Keratinocyte (primary cell): ENCODE results near the gene PARN. TPM values are rescaled to one million over a fixed set of nuclear protein-coding genes. Genes with fewer than 3 reads are reported as not detected.
"Not testable (repeated sequence)": the region's sequence is repeated elsewhere in the genome, so short reads cannot be mapped to it uniquely, and the experiment has no call there.

Experiments used
- DNase-seq: peaks from one replicate; pipeline ENCODE4 v3.0.0-alpha.2; 2011; ENCODE audit warnings: low read depth, missing footprints, low spot score
- FAIRE-seq: peaks from 2 replicates; lab custom pipeline; 2011; peaks lifted over from hg19 to GRCh38; lab: Jason Lieb, UNC
- H2AFZ ChIP-seq: 2 replicates; pipeline ENCODE4 v1.6.0; 2012; ENCODE audit warnings: low read length, control low read depth, inconsistent platforms; ENCODE audit not compliant: control insufficient read depth
- H3K27ac ChIP-seq: 2 replicates; pipeline ENCODE4 v1.5.1; 2011; ENCODE audit warnings: low read length; ENCODE audit not compliant: control insufficient read depth, insufficient read depth
- H3K27me3 ChIP-seq: 3 replicates; pipeline ENCODE4 v1.6.0; 2011; ENCODE audit warnings: low read length; ENCODE audit not compliant: control insufficient read depth, insufficient read depth; ENCODE audit errors: extremely low read depth
- H3K36me3 ChIP-seq, 2 experiments: 2 replicates in 1 of 2; 3 replicates in 1 of 2; pipeline ENCODE4 v1.5.1; 2011; ENCODE audit warnings: low read length in 2 of 2, mild to moderate bottlenecking in 1 of 2; ENCODE audit not compliant: control insufficient read depth in 2 of 2, insufficient read depth in 2 of 2; ENCODE audit errors: extremely low read depth in 1 of 2
- H3K4me1 ChIP-seq: 3 replicates; pipeline ENCODE4 v1.5.1; 2011; ENCODE audit warnings: low read length; ENCODE audit not compliant: control insufficient read depth, insufficient read depth; ENCODE audit errors: extremely low read depth
- H3K4me2 ChIP-seq: 3 replicates; pipeline ENCODE4 v1.6.0; 2011; ENCODE audit warnings: low read depth, low read length; ENCODE audit not compliant: control insufficient read depth, insufficient read depth; ENCODE audit errors: extremely low read depth
- H3K4me3 ChIP-seq, 3 experiments: fragments of 200-600 bp in 1 of 3; sonication (generic) in 1 of 3; 2 replicates in 2 of 3; 3 replicates in 1 of 3; pipeline ENCODE4 v1.5.1; 2011 to 2016; ENCODE audit warnings: low read length in 3 of 3, mild to moderate bottlenecking in 3 of 3, control low read depth in 2 of 3, inconsistent platforms in 1 of 3, low read depth in 1 of 3, mixed read lengths in 1 of 3, mixed run types in 1 of 3, moderate library complexity in 1 of 3; ENCODE audit not compliant: control insufficient read depth in 2 of 3, insufficient read depth in 2 of 3; ENCODE audit errors: extremely low read depth in 1 of 3
- H3K79me2 ChIP-seq: 2 replicates; pipeline ENCODE4 v1.6.0; 2012; ENCODE audit warnings: low read length; ENCODE audit not compliant: control insufficient read depth, insufficient read depth
- H3K9ac ChIP-seq: 3 replicates; pipeline ENCODE4 v1.6.0; 2011; ENCODE audit warnings: low read length; ENCODE audit not compliant: control insufficient read depth, insufficient read depth; ENCODE audit errors: extremely low read depth
- H3K9me1 ChIP-seq: 3 replicates; pipeline ENCODE4 v1.6.0; 2011; ENCODE audit warnings: low read length; ENCODE audit not compliant: control insufficient read depth, insufficient read depth; ENCODE audit errors: extremely low read depth
- H3K9me3 ChIP-seq: 2 replicates; pipeline ENCODE4 v1.5.1; 2012; ENCODE audit warnings: low read depth, low read length; ENCODE audit not compliant: control insufficient read depth
- H4K20me1 ChIP-seq: 3 replicates; pipeline ENCODE4 v1.6.0; 2011; ENCODE audit warnings: low read length; ENCODE audit not compliant: control insufficient read depth, insufficient read depth; ENCODE audit errors: extremely low read depth
- CTCF ChIP-seq, 3 experiments: IDR thresholded peaks in 1 of 3; conservative IDR thresholded peaks in 1 of 3; optimal IDR thresholded peaks in 1 of 3; 2 replicates in 2 of 3; 3 replicates in 1 of 3; pipeline versions ENCODE3 to v1.5.1; 2011; ENCODE audit warnings: low read length in 3 of 3, mild to moderate bottlenecking in 3 of 3, moderate library complexity in 2 of 3, control low read depth in 1 of 3, inconsistent platforms in 1 of 3; ENCODE audit not compliant: insufficient read depth in 2 of 3; ENCODE audit errors: extremely low read depth in 1 of 3
- EZH2 ChIP-seq: IDR thresholded peaks from one replicate; pipeline ENCODE4 v1.6.1; 2012; ENCODE audit warnings: inconsistent platforms, mild to moderate bottlenecking, low read length, moderate library complexity
- dilution Hi-C: fragments of 300-500 bp; cut with MboI; formaldehyde crosslinking; loops from one replicate; pipeline ENCODE4 v1.7.0; 2020; ENCODE audit warnings: low sequenced_read_pairs; ENCODE audit not compliant: extremely low pct_ligation_motif_present
- polyA plus RNA-seq, 5 experiments: library from polyadenylated mRNA; depleted of rRNA in 3 of 5; stranded (reverse) in 3 of 5; stranded (forward) in 1 of 5; unstranded in 1 of 5; fragments of >200 nt; gene quantifications; 1 replicate in 1 of 5; 2 replicates in 3 of 5; 3 replicates in 1 of 5; pipeline versions ENCODE4 v1.2.1 to v1.2.3, GENCODE V29; 2011 to 2012; ENCODE audit warnings: missing spikeins in 2 of 5, low read depth in 1 of 5, low replicate concordance in 1 of 5

PARN gene
- polyA plus RNA-seq, 1 donor (not counting 4 experiments of a cell fraction or from before 2014, with no cell fraction given), result 40.8 TPM

- FAIRE-seq (peak; percentile 83), DNase-seq (no peak)
- Histone ChIP-seq H3K9ac (peak overlapping the region; percentile 71), H3K4me2 (peak overlapping the region; percentile 65), H3K4me3 (peak overlapping the region in 2 of 3 experiments; percentile 13 to 45), H4K20me1 (no peaks in the 10 kb centered on the region), H3K27ac (peak overlapping the region; percentile 62), H3K9me1 (no peaks in the 10 kb centered on the region), H3K36me3 (no peaks in the 10 kb centered on the region), H3K4me1 (peaks cover 26% of the 10 kb centered on the region), H3K27me3 (no peaks in the 10 kb centered on the region), H2AFZ (peak overlapping the region; percentile 20), H3K79me2 (no peaks in the 10 kb centered on the region), H3K9me3 (no peaks in the 10 kb centered on the region)
- dilution Hi-C loops, result no loop called here
- TF ChIP-seq CTCF (optimal IDR thresholded peaks at IDR 0.05 in 1 of 3, IDR thresholded peaks at IDR 0.05 in 1 of 3, conservative IDR thresholded peaks at IDR 0.05 in 1 of 3; ENCODE audit: extremely low read depth in 1 of 3, insufficient read depth in 2 of 3, low read length in 3 of 3) (no peak), EZH2 (no peak)
Measured at GRCh38 chr16:14399378-14400284, 230.4 kb downstream of the PARN start.

DNA sequence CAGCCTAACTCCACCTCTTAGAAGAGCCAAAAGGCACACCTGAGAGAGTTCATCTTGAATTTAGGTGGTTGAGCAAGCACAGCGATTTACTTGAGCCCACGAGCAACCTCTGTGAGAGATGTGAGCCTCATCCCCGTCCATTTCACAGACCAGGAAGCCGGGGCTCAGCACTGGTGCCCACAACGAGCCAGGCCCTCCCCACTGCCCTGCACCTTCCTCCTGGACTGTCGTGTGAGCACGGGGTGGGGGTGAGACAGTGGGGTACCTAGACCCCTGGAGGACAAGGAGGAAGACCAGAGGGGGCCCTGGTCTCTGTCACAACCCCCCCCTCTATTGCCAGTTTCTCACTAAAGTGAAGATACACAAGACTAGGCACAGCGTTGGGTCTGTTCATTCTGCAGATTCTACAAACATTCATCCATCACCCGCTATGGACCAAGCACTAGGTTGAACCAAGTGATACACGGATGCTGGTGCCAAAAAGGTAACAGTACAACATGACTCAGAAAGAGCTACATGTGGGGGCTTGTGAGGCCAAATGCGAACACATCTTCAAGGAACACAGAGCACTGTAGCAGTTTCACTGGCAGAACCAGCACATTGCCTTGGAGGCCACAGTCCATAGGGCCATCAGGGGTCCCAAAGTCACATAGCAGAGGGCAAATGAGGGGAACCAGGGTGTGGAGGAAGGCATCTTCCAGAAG is 231.9 kb downstream of the PARN start:
- no peak for TF ChIP-seq EZH2
- TF ChIP-seq CTCF (optimal IDR thresholded peaks at IDR 0.05 in 1 of 3, IDR thresholded peaks at IDR 0.05 in 1 of 3, conservative IDR thresholded peaks at IDR 0.05 in 1 of 3; ENCODE audit: extremely low read depth in 1 of 3, insufficient read depth in 2 of 3, low read length in 3 of 3), result no peak
- Histone ChIP-seq H3K4me1 (peaks cover 26% of the 10 kb centered on the region), H3K36me3 (no peaks in the 10 kb centered on the region), H3K27ac (peak overlapping the region; percentile 62), H3K27me3 (no peaks in the 10 kb centered on the region), H3K9me3 (no peaks in the 10 kb centered on the region), H4K20me1 (no peaks in the 10 kb centered on the region), H3K9ac (peak overlapping the region; percentile 11), H2AFZ (no peak overlapping the region), H3K4me3 (no peak overlapping the region), H3K9me1 (no peaks in the 10 kb centered on the region), H3K4me2 (peak overlapping the region; percentile 56), H3K79me2 (no peaks in the 10 kb centered on the region)
- DNase-seq, result no peak
- dilution Hi-C loops, result no loop called here
- FAIRE-seq, result peak; percentile 77

GRCh38 chr16:14395710-14396304 is 234.3 kb downstream of the PARN start:
- H2AFZ ChIP-seq, H3K4me3 ChIP-seq, H3K9me3 ChIP-seq, H3K4me2 ChIP-seq, H3K9me1 ChIP-seq, H3K27me3 ChIP-seq, dilution Hi-C loops, DNase-seq, FAIRE-seq, H3K9ac ChIP-seq, H3K36me3 ChIP-seq, H3K27ac ChIP-seq, H3K79me2 ChIP-seq, H4K20me1 ChIP-seq: not testable (repeated sequence)
- H3K4me1 ChIP-seq, result peaks cover 26% of the 10 kb centered on the region
